Transverse colon (tissue), 4 donors: ENCODE results near the gene ANKRD65. TPM values are rescaled to one million over a fixed set of nuclear protein-coding genes. Genes with fewer than 3 reads are reported as not detected.

Experiments
- DNase-seq: peaks from one replicate; pipeline ENCODE4 v3.0.0-alpha.2; 2019
- H3K27ac ChIP-seq, 4 donors: fragments of 200-600 bp; sonication (generic); 2 replicates each; pipeline ENCODE4 v1.5.1; 2016 to 2018; ENCODE audit warnings: inconsistent platforms in 4 of 4
- H3K27me3 ChIP-seq: fragments of 200-600 bp; sonication (generic); 2 replicates; pipeline ENCODE4 v1.5.1; 2017; ENCODE audit warnings: inconsistent platforms
- H3K36me3 ChIP-seq, 4 donors: fragments of 200-600 bp; sonication (generic); 2 replicates each; pipeline ENCODE4 v1.5.1; 2017 to 2019; ENCODE audit warnings: inconsistent platforms in 4 of 4
- H3K4me1 ChIP-seq, 4 donors: fragments of 200-600 bp; sonication (generic); 2 replicates each; pipeline ENCODE4 v1.5.1; 2017 to 2020; ENCODE audit warnings: inconsistent platforms in 4 of 4
- H3K4me3 ChIP-seq, 4 donors: fragments of 200-600 bp; sonication (generic); 1 replicate in 1 of 4; 2 replicates in 3 of 4; pipeline versions ENCODE4 v1.5.1 to v1.6.1; 2017 to 2019; ENCODE audit warnings: inconsistent platforms in 4 of 4
- H3K9me3 ChIP-seq, 2 donors: fragments of 200-600 bp; sonication (generic); 2 replicates each; pipeline ENCODE4 v1.5.1; 2017 to 2019; ENCODE audit warnings: inconsistent platforms in 2 of 2
- CTCF ChIP-seq, 5 experiments: fragments of 200-600 bp in 3 of 5; fragments of 450-650 bp in 2 of 5; sonication (generic) in 3 of 5; IDR thresholded peaks; 1 replicate in 2 of 5; 2 replicates in 3 of 5; pipeline ENCODE4 v1.5.1; 2016 to 2017; ENCODE audit warnings: antibody characterized with exemption in 5 of 5, inconsistent platforms in 3 of 5, mild to moderate bottlenecking in 2 of 5, moderate library complexity in 1 of 5
- EP300 ChIP-seq: sonication (generic); formaldehyde crosslinking; IDR thresholded peaks from one replicate; pipeline ENCODE4 v1.6.1; 2017; ENCODE audit warnings: antibody characterized with exemption, low read depth
- POLR2A ChIP-seq: fragments of 450-650 bp; IDR thresholded peaks from one replicate; pipeline ENCODE4 v1.6.1; 2016; ENCODE audit warnings: antibody characterized with exemption, mild to moderate bottlenecking, moderate library complexity
- POLR2AphosphoS5 ChIP-seq, 3 donors: sonication (generic); formaldehyde crosslinking; IDR thresholded peaks; one replicate each; pipeline ENCODE4 v1.6.1; 2016; ENCODE audit warnings: antibody characterized with exemption in 3 of 3
- WGBS, 2 donors: methylation state at CpG; one replicate each; pipeline ENCODE4 v1.1.5; 2018; ENCODE audit warnings: low coverage in 1 of 2; 5-methylcytosine and 5-hydroxymethylcytosine counted together
- in situ Hi-C, 4 donors: fragments of 200-750 bp; cut with MboI; loops; one replicate each; pipeline versions ENCODE4 v1.15.0 to v1.15.1; 2017; ENCODE audit warnings: low sequenced_read_pairs in 3 of 4, low pct_ligation_motif_present in 1 of 4, low pct_unique_long_range_greater_than_20kb in 1 of 4
- intact Hi-C: fragments of 100-400 bp; cut with DNase I; formaldehyde crosslinking; loops from one replicate; pipeline ENCODE4 v1.15.1; 2023; ENCODE audit warnings: low total_unique reads
- total RNA-seq, 4 donors: library from RNA; depleted of rRNA; stranded (reverse); fragments of >200 nt; gene quantifications; one replicate each; pipeline ENCODE4 v1.1.0, GENCODE V29; 2016

ANKRD65 gene
- total RNA-seq, 4 donors from 2014 or later = 0.80 to 4.5 (median 1.9) TPM

- in situ Hi-C loops (no loop called here), intact Hi-C loops (no loop called here)
- Histone ChIP-seq H3K36me3 (peaks cover 0 to 10% (median 4%) of the 10 kb centered on the region in 4 donors), H3K9me3 (no peaks in the 10 kb centered on the region), H3K4me3 (no peak overlapping the region), H3K4me1 (no peaks in the 10 kb centered on the region), H3K27me3 (no peaks in the 10 kb centered on the region), H3K27ac (no peak overlapping the region)
- DNase-seq = no peak
- no peak for TF ChIP-seq EP300
- TF ChIP-seq POLR2AphosphoS5 (IDR thresholded peaks at IDR 0.05) = no peak
- no peak for TF ChIP-seq CTCF (IDR thresholded peaks at IDR 0.05)
- no peak for TF ChIP-seq POLR2A
- WGBS, 2 donors = 86% methylated on average over 8 of the region's 8 CpGs; no CpG with 5 or more reads in 1 of the 2 donors
These were observed 39.8 kb downstream of the ANKRD65 start for GRCh38 chr1:1381294-1381693.

- Histone ChIP-seq H3K27me3 (no peaks in the 10 kb centered on the region), H3K4me1 (peaks cover 2 to 4% (median 3%) of the 10 kb centered on the region in 4 donors), H3K36me3 (peaks cover 0 to 5% (median 2%) of the 10 kb centered on the region in 4 donors), H3K27ac (no peak overlapping the region), H3K4me3 (no peak overlapping the region), H3K9me3 (no peaks in the 10 kb centered on the region)
- in situ Hi-C loops (no loop called here), intact Hi-C loops (no loop called here)
- no peak for DNase-seq
- WGBS, 2 donors = 92% methylated on average over 16 of the region's 16 CpGs; no CpG with 5 or more reads in 1 of the 2 donors
- TF ChIP-seq POLR2AphosphoS5 (IDR thresholded peaks at IDR 0.05) (no peak), CTCF (IDR thresholded peaks at IDR 0.05) (no peak), EP300 (no peak), POLR2A (no peak)
These were observed 40.2 kb downstream of the ANKRD65 start for GRCh38 chr1:1380860-1381259.

- no peak overlapping the region for H3K27ac ChIP-seq
- no peaks in the 10 kb centered on the region for H3K36me3 ChIP-seq
- TF ChIP-seq CTCF (IDR thresholded peaks at IDR 0.05) (no peak), POLR2AphosphoS5 (IDR thresholded peaks at IDR 0.05) (no peak), POLR2A (no peak), EP300 (no peak)
- no peaks in the 10 kb centered on the region for H3K27me3 ChIP-seq
- 95 to 96% methylated on average over 10 to 16 of the region's 16 CpGs for WGBS, 2 donors
- peaks cover 16 to 22% (median 19%) of the 10 kb centered on the region in 4 donors for H3K4me1 ChIP-seq
- no peak overlapping the region for H3K4me3 ChIP-seq
- H3K9me3 ChIP-seq = no peaks in the 10 kb centered on the region
- intact Hi-C loops (loop anchor here (10.0 kb wide), 1 partner anchor 363 kb away; the partner anchor contains the start of gene ISG15), in situ Hi-C loops (no loop called here)
- no peak for DNase-seq
These were observed 43.4 kb downstream of the ANKRD65 start for GRCh38 chr1:1377540-1378205.

GRCh38 chr1:1376551-1377226 is 44.4 kb downstream of the ANKRD65 start:
- no peaks in the 10 kb centered on the region for H3K9me3 ChIP-seq
- no peak for DNase-seq
- H3K27ac ChIP-seq = peak overlapping the region in 1 of 4 donors; percentile 99
- no peaks in the 10 kb centered on the region for H3K36me3 ChIP-seq
- H3K4me1 ChIP-seq = peaks cover 25 to 32% (median 26%) of the 10 kb centered on the region in 4 donors
- 92% methylated on average over 10 of the region's 10 CpGs; no CpG with 5 or more reads in 1 of the 2 donors for WGBS, 2 donors
- in situ Hi-C loops (no loop called here), intact Hi-C loops (loop anchor here (10.0 kb wide), 1 partner anchor 362 kb away; the partner anchor contains the start of gene ISG15)
- no peak overlapping the region for H3K4me3 ChIP-seq
- no peak for TF ChIP-seq POLR2A
- TF ChIP-seq CTCF (IDR thresholded peaks at IDR 0.05) = no peak
- TF ChIP-seq EP300 = no peak
- no peak for TF ChIP-seq POLR2AphosphoS5 (IDR thresholded peaks at IDR 0.05)
- H3K27me3 ChIP-seq = no peaks in the 10 kb centered on the region
